ENCODE data around the gene FAM98B. TPM values are rescaled to one million over a fixed set of nuclear protein-coding genes. Genes with fewer than 3 reads are reported as not detected.

Gene FAM98B
- total and polyA plus RNA-seq, 2 of the 8 experiments (the other 6 are each of a cell fraction or from before 2014, with no cell fraction given) = 5.9 to 48.4 TPM

- H3K4ac ChIP-seq (replicated peaks; ENCODE audit: insufficient read length, low read depth, low read length) = no peak overlapping the region
- WGBS, 2 experiments (ENCODE audit: extremely low coverage in 1 of 2, insufficient coverage in 1 of 2, insufficient read length in 1 of 2, insufficient replicate concordance in 2 of 2, low coverage in 1 of 2, low lambda C conversion rate in 2 of 2, missing lambda C conversion rate in 1 of 2) = 1% methylated on average over 12 of the region's 12 CpGs; no CpG with 5 or more reads in 1 of the 2 experiments
- peaks cover 7% of the 10 kb centered on the region; the same call in 1 of the 2 replicates for H3K79me1 ChIP-seq (ENCODE audit: low read depth, low read length)
- H3K79me2 ChIP-seq (ENCODE audit: control insufficient read depth in 1 of 2, insufficient read depth in 2 of 2, low read length in 2 of 2) = peaks cover 18 to 53% of the 10 kb centered on the region in 2 experiments
- no peak overlapping the region for H2BK15ac ChIP-seq (ENCODE audit: low read length)
- H3K27ac ChIP-seq (ENCODE audit: low read depth, low read length) = peak overlapping the region; percentile 97; the same call in 1 of the 2 replicates
- H3K23me2 ChIP-seq (ENCODE audit: low read depth, low read length) = no peaks in the 10 kb centered on the region
- no peak overlapping the region for H3K56ac ChIP-seq (replicated peaks; ENCODE audit: insufficient read length, low read depth, low read length)
- ChIA-PET POLR2A (ENCODE audit: partially characterized antibody) (interaction anchor here (0.7 to 3.6 kb wide), 19 partner anchors 9 to 382 kb away, joined by 3 to 34 read pairs (median 3); partner anchors contain the start of gene RASGRP1), CTCF (ENCODE audit: partially characterized antibody) (interaction anchor here (0.6 to 5.1 kb wide), 12 partner anchors 8 to 248 kb away, joined by 3 to 42 read pairs (median 4); no protein-coding TSS in a partner anchor)
- DNase-seq (ENCODE audit: low read depth in 1 of 2, low spot score in 2 of 2) (no peak), FAIRE-seq (no peak)
- H2BK120ac ChIP-seq (replicated peaks; ENCODE audit: low read depth, low read length) = no peak overlapping the region
- H3K4me2 ChIP-seq (ENCODE audit: insufficient read depth in 1 of 2, low read depth in 2 of 2, low read length in 2 of 2) = peak overlapping the region; percentile 71 to 83
- H3K9ac ChIP-seq (replicated peaks in 1 of 4; ENCODE audit: extremely low read depth in 1 of 4, low read depth in 3 of 4, low read length in 3 of 4) = peak overlapping the region; percentile 77 to 99 (median 98)
- no peak overlapping the region; the same call in 1 of the 2 replicates for H2BK12ac ChIP-seq (ENCODE audit: low read depth, low read length)
- no peaks in the 10 kb centered on the region for H3K9me3 ChIP-seq (ENCODE audit: insufficient read depth in 2 of 2, low read depth in 1 of 2, low read length in 1 of 2)
- H2BK20ac ChIP-seq (ENCODE audit: low read length) = no peak overlapping the region
- peaks cover under 1 to 9% of the 10 kb centered on the region in 2 experiments for H4K20me1 ChIP-seq (replicated peaks in 1 of 2; ENCODE audit: control insufficient read depth in 1 of 2, insufficient read depth in 2 of 2, low read length in 2 of 2)
- no peak overlapping the region for H2AK5ac ChIP-seq (ENCODE audit: low read depth, low read length)
- H3K23ac ChIP-seq (ENCODE audit: insufficient read length) = no peak overlapping the region
- no peaks in the 10 kb centered on the region for H3K36me3 ChIP-seq (ENCODE audit: control insufficient read depth in 2 of 4, insufficient read depth in 4 of 4, low read length in 3 of 4)
- peak overlapping the region; percentile 70 to 98 (median 93) for H3K4me3 ChIP-seq (ENCODE audit: extremely low read depth in 1 of 4, insufficient read depth in 2 of 4, low read depth in 3 of 4, low read length in 4 of 4)
- H4K91ac ChIP-seq (replicated peaks; ENCODE audit: insufficient read length, low read length) = no peak overlapping the region
- H4K5ac ChIP-seq (ENCODE audit: insufficient read length, low read depth, low read length) = no peak overlapping the region
- no peak overlapping the region for H3K14ac ChIP-seq (ENCODE audit: insufficient read length)
- H3K18ac ChIP-seq (ENCODE audit: extremely low read depth, low read length) = no peak overlapping the region
- 0 out of 7 replicates have a peak, but pooled peaks cover 0 to 5% (median 0%) of the 10 kb centered on the region in 4 experiments for H3K4me1 ChIP-seq (replicated peaks in 1 of 4; ENCODE audit: control insufficient read depth in 3 of 4, insufficient read depth in 4 of 4, low read length in 3 of 4)
- peak overlapping the region; percentile 96 for H2BK5ac ChIP-seq (ENCODE audit: low read depth, low read length)
- no peak overlapping the region for H4K8ac ChIP-seq (ENCODE audit: extremely low read depth, insufficient read depth, low read length)
- no peaks in the 10 kb centered on the region for H3K27me3 ChIP-seq (replicated peaks in 1 of 4; ENCODE audit: control insufficient read depth in 3 of 4, extremely low read depth in 1 of 4, insufficient read depth in 3 of 4, low read length in 3 of 4)
- 0 out of 2 replicates have a peak overlapping the region, but pooled peaks have one; percentile 97 for H2AFZ ChIP-seq (ENCODE audit: low read length)
- TF ChIP-seq CEBPB (IDR thresholded peaks at IDR 0.05; ENCODE audit: low read depth, low read length) (no peak), CREB1 (IDR thresholded peaks at IDR 0.05) (no peak), TCF12 (IDR thresholded peaks at IDR 0.05; ENCODE audit: low read depth, low read length) (no peak), KDM4A (IDR thresholded peaks at IDR 0.05; ENCODE audit: low read depth, low read length, severe bottlenecking) (no peak), TEAD4 (IDR thresholded peaks at IDR 0.05; ENCODE audit: low read depth, low read length) (no peak), SIRT6 (IDR thresholded peaks at IDR 0.05; ENCODE audit: low read length) (no peak), CBX8 (IDR thresholded peaks at IDR 0.05; ENCODE audit: borderline replicate concordance, low read depth, low read length) (no peak), BACH1 (IDR thresholded peaks at IDR 0.05; ENCODE audit: low read length) (no peak), SP2 (IDR thresholded peaks at IDR 0.05; ENCODE audit: low read length) (no peak), BCL11A (IDR thresholded peaks at IDR 0.05; ENCODE audit: low read depth in 2 of 2, low read length in 2 of 2) (no peak), EGR1 (IDR thresholded peaks at IDR 0.05; ENCODE audit: borderline replicate concordance, low read depth, low read length) (no peak), RAD21 (IDR thresholded peaks at IDR 0.05 in 1 of 2, conservative IDR thresholded peaks at IDR 0.05 in 1 of 2; ENCODE audit: low read depth in 2 of 2, low read length in 2 of 2) (no peak), TAF1 (IDR thresholded peaks at IDR 0.05; ENCODE audit: low read depth, low read length) (no peak)
- TF ChIP-seq, protein P1, sequence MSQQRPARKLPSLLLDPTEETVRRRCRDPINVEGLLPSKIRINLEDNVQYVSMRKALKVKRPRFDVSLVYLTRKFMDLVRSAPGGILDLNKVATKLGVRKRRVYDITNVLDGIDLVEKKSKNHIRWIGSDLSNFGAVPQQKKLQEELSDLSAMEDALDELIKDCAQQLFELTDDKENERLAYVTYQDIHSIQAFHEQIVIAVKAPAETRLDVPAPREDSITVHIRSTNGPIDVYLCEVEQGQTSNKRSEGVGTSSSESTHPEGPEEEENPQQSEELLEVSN (IDR thresholded peaks at IDR 0.05) = no peak
Measured at GRCh38 chr15:38454696-38455090, 766 bp downstream of the FAM98B start.
